Smooth muscle cell (in vitro differentiated cells): ENCODE data around the gene LRRC1. TPM values are rescaled to one million over a fixed set of nuclear protein-coding genes. Genes with fewer than 3 reads are reported as not detected.

Experiments used
- DNase-seq: peaks from one replicate; lab custom pipeline; 2025; ENCODE audit not compliant: unreplicated experiment; lab: John Stamatoyannopoulos, UW
- H2AFZ ChIP-seq: fragments of 200-600 bp; sonication (generic); 2 replicates; pipeline ENCODE4 v1.6.0; 2016; ENCODE audit warnings: antibody characterized with exemption, low read depth, mild to moderate bottlenecking
- H3F3A ChIP-seq: fragments of 200-600 bp; sonication (generic); 2 replicates; pipeline ENCODE4 v1.6.0; 2017; ENCODE audit warnings: antibody characterized with exemption, low read depth
- H3K27ac ChIP-seq: fragments of 200-600 bp; sonication (generic); 2 replicates; pipeline ENCODE4 v1.5.1; 2016; ENCODE audit warnings: low read depth, mild to moderate bottlenecking
- H3K27me3 ChIP-seq: fragments of 200-600 bp; sonication (generic); 2 replicates; pipeline ENCODE4 v1.6.1; 2016; ENCODE audit warnings: low read depth, mild to moderate bottlenecking
- H3K36me3 ChIP-seq: fragments of 200-600 bp; sonication (generic); 2 replicates; pipeline ENCODE4 v1.5.1; 2016; ENCODE audit warnings: low read depth
- H3K4me1 ChIP-seq: fragments of 200-600 bp; sonication (generic); 2 replicates; pipeline ENCODE4 v1.5.1; 2016; ENCODE audit warnings: low read depth
- H3K4me2 ChIP-seq: fragments of 200-600 bp; sonication (generic); 2 replicates; pipeline ENCODE4 v1.6.0; 2016; ENCODE audit warnings: mild to moderate bottlenecking
- H3K4me3 ChIP-seq: fragments of 200-600 bp; sonication (generic); 2 replicates; pipeline ENCODE4 v1.5.1; 2016; ENCODE audit warnings: mild to moderate bottlenecking
- H3K79me2 ChIP-seq: fragments of 200-600 bp; sonication (generic); 2 replicates; pipeline ENCODE4 v1.6.0; 2016; ENCODE audit warnings: low read depth, mild to moderate bottlenecking
- H3K9ac ChIP-seq: fragments of 200-600 bp; sonication (generic); 2 replicates; pipeline ENCODE4 v1.6.0; 2016; ENCODE audit warnings: low read depth
- H3K9me3 ChIP-seq: fragments of 200-600 bp; sonication (generic); replicated peaks from 2 replicates; pipeline ENCODE4 v1.5.1; 2016; ENCODE audit warnings: low read depth
- H4K20me1 ChIP-seq: fragments of 200-600 bp; sonication (generic); 2 replicates; pipeline ENCODE4 v1.6.0; 2016; ENCODE audit warnings: low read depth
- WGBS: methylation state at CpG from one replicate; pipeline ENCODE4 v1.1.7; 2016; ENCODE audit warnings: low lambda C conversion rate; 5-methylcytosine and 5-hydroxymethylcytosine counted together
- polyA plus RNA-seq: library from polyadenylated mRNA; unstranded; fragments of >200 nt; fragmentation: Nextera tagmentation; extraction: Ambion mirVana; gene quantifications from 2 replicates; pipeline ENCODE4 v1.2.1, GENCODE V29; 2016
- total RNA-seq: library from RNA; depleted of rRNA; stranded (reverse); fragments of >200 nt; gene quantifications from 2 replicates; pipeline ENCODE4 v1.2.3, GENCODE V29; 2014
- TF ChIP-seq, protein P1 (sequence below): fragments of 200-600 bp; sonication (generic); IDR thresholded peaks from 2 replicates; pipeline ENCODE4 v1.5.1; 2017; ENCODE audit warnings: borderline replicate concordance, mild to moderate bottlenecking, antibody characterized with exemption; ENCODE audit not compliant: insufficient read depth, poor library complexity, severe bottlenecking

The LRRC1 gene
- total and polyA plus RNA-seq, 2 experiments from 2014 or later: 11.8 to 19.9 TPM

DNA sequence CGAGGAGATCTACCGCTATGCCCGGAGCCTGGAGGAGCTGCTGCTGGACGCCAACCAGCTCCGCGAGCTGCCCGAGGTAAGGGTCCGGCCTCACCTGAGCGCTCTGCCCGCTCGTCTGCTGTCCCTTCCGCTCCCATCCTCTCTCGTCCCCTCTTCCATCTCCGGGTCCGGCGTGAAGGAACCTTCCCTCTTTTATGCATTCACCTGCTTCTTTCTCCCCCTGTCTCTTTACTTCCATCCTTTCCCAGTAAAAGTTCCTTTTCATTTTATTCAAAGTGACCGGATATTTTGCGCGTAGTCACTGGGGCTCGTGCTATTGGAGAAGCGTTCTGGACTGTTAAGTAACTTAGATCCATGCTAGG, 516 bp downstream of the LRRC1 start:
- DNase-seq: no peak

DNA sequence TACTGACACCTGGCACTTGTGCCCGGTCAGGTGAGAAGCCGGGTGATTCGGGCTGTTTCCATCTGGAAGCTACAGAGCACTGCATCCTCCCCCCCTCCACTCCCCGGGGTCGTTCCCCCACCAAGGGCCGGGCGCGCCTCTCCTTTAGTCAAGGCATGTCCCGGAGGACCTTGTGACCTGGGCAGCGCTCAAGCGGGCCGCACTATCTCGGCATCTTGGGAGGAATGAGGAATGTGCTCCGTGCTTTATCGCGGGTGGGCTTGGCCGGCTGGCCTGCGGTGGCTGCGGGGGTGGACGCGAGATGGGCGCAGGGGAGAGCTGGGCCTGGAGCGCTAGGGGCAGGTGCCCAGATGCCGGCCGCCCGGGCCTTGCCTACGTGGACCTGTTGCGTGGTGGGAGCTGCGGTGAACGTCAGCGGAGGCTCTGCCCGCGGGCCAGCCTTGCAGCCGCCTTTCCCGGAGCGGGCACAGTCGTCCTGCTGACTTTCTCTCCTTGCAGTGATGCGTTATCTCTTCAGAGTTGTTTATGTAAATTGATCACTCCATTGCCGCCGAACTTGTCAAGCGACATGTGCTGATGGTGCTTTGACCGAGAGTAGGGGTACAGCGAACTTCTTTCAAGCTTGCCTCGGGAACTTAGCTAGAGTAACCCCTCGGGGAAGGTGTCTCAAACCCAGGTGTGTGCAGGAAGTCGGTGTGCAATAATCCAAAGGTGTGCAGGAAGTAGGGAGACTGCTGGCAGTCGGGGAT, 1.1 kb downstream of the LRRC1 start:
- Histone ChIP-seq H3K4me1 (no peaks in the 10 kb centered on the region), H3K9ac (peak overlapping the region; percentile 48), H3K36me3 (peaks cover 2% of the 10 kb centered on the region), H2AFZ (peak overlapping the region; percentile 94), H4K20me1 (peaks cover 46% of the 10 kb centered on the region), H3K27ac (no peak overlapping the region), H3K4me2 (peak overlapping the region; percentile 87), H3F3A (no peaks in the 10 kb centered on the region), H3K4me3 (peak overlapping the region; percentile 69), H3K79me2 (peaks cover 55% of the 10 kb centered on the region), H3K27me3 (no peaks in the 10 kb centered on the region), H3K9me3 (no peaks in the 10 kb centered on the region)
- TF ChIP-seq, protein P1, sequence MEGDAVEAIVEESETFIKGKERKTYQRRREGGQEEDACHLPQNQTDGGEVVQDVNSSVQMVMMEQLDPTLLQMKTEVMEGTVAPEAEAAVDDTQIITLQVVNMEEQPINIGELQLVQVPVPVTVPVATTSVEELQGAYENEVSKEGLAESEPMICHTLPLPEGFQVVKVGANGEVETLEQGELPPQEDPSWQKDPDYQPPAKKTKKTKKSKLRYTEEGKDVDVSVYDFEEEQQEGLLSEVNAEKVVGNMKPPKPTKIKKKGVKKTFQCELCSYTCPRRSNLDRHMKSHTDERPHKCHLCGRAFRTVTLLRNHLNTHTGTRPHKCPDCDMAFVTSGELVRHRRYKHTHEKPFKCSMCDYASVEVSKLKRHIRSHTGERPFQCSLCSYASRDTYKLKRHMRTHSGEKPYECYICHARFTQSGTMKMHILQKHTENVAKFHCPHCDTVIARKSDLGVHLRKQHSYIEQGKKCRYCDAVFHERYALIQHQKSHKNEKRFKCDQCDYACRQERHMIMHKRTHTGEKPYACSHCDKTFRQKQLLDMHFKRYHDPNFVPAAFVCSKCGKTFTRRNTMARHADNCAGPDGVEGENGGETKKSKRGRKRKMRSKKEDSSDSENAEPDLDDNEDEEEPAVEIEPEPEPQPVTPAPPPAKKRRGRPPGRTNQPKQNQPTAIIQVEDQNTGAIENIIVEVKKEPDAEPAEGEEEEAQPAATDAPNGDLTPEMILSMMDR: no peak
- no peak for DNase-seq
- 3% methylated on average over 47 of the region's 47 CpGs for whole genome bisulfite sequencing

More for the DNA sequence above, 516 bp downstream of the LRRC1 start:
- no peaks in the 10 kb centered on the region for H3K9me3 ChIP-seq
- peak overlapping the region; percentile 69 for H3K4me3 ChIP-seq
- peaks cover 41% of the 10 kb centered on the region for H4K20me1 ChIP-seq
- no peaks in the 10 kb centered on the region for H3K4me1 ChIP-seq
- no peaks in the 10 kb centered on the region for H3F3A ChIP-seq
- H3K27ac ChIP-seq: no peak overlapping the region
- peak overlapping the region; percentile 48 for H3K9ac ChIP-seq
- TF ChIP-seq, protein P1: no peak
- under 1% methylated on average over 12 of the region's 21 CpGs for WGBS
- peaks cover 5% of the 10 kb centered on the region for H3K36me3 ChIP-seq
- peak overlapping the region; percentile 94 for H2AFZ ChIP-seq
- H3K27me3 ChIP-seq: no peaks in the 10 kb centered on the region
- peaks cover 49% of the 10 kb centered on the region for H3K79me2 ChIP-seq
- peak overlapping the region; percentile 87 for H3K4me2 ChIP-seq

- Histone ChIP-seq H3K9ac (no peak overlapping the region), H3K4me1 (no peaks in the 10 kb centered on the region), H3K4me3 (peak overlapping the region; percentile 69), H3F3A (no peaks in the 10 kb centered on the region), H4K20me1 (peaks cover 52% of the 10 kb centered on the region), H3K27me3 (no peaks in the 10 kb centered on the region), H3K9me3 (no peaks in the 10 kb centered on the region), H2AFZ (no peak overlapping the region), H3K79me2 (peaks cover 60% of the 10 kb centered on the region), H3K36me3 (no peaks in the 10 kb centered on the region), H3K4me2 (peak overlapping the region; percentile 87), H3K27ac (no peak overlapping the region)
- no peak for DNase-seq
- TF ChIP-seq, protein P1: no peak
- WGBS: 50% methylated on average over 3 of the region's 3 CpGs
Measured at GRCh38 chr6:53796451-53796780, 1.6 kb downstream of the LRRC1 start.

DNA sequence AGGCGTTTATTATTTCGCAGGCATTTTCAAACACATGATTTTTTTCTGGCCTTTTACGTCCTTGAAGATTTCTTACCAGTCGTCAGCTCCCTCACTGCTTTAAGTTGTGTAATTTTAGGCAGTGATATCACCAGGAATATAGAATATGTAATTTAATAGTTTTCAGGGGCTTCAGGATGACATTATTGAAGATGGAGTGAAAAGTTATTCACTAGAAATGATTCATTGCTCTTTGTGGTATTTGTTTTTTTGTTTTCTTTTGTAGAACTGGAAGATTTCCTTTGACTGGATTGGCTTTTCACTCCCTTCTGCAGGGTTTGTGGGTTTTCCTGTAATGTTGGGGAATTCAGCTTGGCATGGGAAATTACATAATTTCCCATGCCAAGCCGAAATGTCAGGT, 2.0 kb downstream of the LRRC1 start:
- H3K9me3 ChIP-seq: no peaks in the 10 kb centered on the region
- DNase-seq: no peak
- H3K27me3 ChIP-seq: no peaks in the 10 kb centered on the region
- H3K79me2 ChIP-seq: peaks cover 64% of the 10 kb centered on the region
- H3K9ac ChIP-seq: no peak overlapping the region
- H2AFZ ChIP-seq: no peak overlapping the region
- no peak overlapping the region for H3K27ac ChIP-seq
- no peaks in the 10 kb centered on the region for H3F3A ChIP-seq
- H3K36me3 ChIP-seq: no peaks in the 10 kb centered on the region
- 56% methylated on average over 5 of the region's 5 CpGs for WGBS
- H3K4me3 ChIP-seq: peak overlapping the region; percentile 69
- H4K20me1 ChIP-seq: peaks cover 55% of the 10 kb centered on the region
- no peaks in the 10 kb centered on the region for H3K4me1 ChIP-seq
- H3K4me2 ChIP-seq: peak overlapping the region; percentile 87
- TF ChIP-seq, protein P1: no peak
